HG03097 (cell line): ENCODE measurements around the gene PGM2L1.

Experiments
- ATAC-seq: cut with Tn5 transposase; IDR thresholded peaks from one replicate; pipeline ENCODE4 v1.9.1; 2021; ENCODE audit not compliant: unreplicated experiment, low FRiP score

The PGM2L1 gene

GRCh38 chr11:74310857-74311256, 87.4 kb downstream of the PGM2L1 start:
- no peak for ATAC-seq

- ATAC-seq = no peak
These were observed 90.8 kb downstream of the PGM2L1 start for GRCh38 chr11:74307434-74307833.

GRCh38 chr11:74306435-74307175, 91.6 kb downstream of the PGM2L1 start:
- ATAC-seq = no peak

- no peak for ATAC-seq
These were observed 99.2 kb downstream of the PGM2L1 start for GRCh38 chr11:74299015-74299414.

- ATAC-seq = no peak
These were observed 100.7 kb downstream of the PGM2L1 start for GRCh38 chr11:74297484-74297883.

GRCh38 chr11:74288911-74289310, 109.3 kb downstream of the PGM2L1 start:
- no peak for ATAC-seq

- ATAC-seq = no peak
These were observed 110.1 kb downstream of the PGM2L1 start for GRCh38 chr11:74288161-74288560.

- no peak for ATAC-seq
These were observed 113.8 kb downstream of the PGM2L1 start for GRCh38 chr11:74284466-74284865.

- no peak for ATAC-seq
These were observed 114.6 kb downstream of the PGM2L1 start for GRCh38 chr11:74283580-74284180.

- no peak for ATAC-seq
These were observed 115.3 kb downstream of the PGM2L1 start for GRCh38 chr11:74282914-74283371.

- no peak for ATAC-seq
These were observed 115.8 kb downstream of the PGM2L1 start for GRCh38 chr11:74282421-74282820.

GRCh38 chr11:74280494-74280893, 117.7 kb downstream of the PGM2L1 start:
- ATAC-seq = no peak
